ENCODE results near the gene SULT1C3.

DNA sequence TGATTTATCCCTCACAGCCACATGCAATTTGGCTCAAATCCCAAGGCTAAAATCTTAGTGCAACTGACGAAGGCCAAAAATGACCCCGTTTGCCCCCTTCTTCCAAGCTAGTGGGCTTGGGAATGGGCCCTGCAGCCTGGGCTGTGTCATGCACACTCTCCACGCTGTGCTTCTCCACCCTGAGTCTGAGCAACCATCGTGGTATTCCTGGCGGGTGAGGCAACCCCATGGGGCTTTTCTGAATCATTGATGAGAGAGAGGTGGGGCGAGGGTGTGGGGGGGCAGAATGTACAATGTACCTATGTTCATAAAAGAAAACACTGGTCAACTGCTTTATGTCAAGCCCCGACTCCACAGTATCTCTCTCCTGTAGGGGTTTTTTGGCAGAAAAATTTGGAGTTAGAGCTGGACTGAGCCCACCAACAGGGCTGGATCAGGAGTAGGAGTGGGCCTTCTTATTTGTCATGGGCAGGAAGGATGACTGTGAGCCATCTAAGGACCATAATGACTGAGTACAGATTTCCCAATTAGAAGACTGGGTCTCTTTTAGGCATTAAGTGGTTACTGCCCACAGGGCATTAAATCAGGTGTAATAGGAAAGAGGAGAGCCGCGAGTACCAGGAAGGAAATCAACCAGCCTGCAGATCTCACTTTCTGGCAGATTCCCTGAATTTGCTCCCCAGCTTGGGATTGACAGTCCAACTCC, 57.8 kb downstream of the SULT1C3 start:
- TF ChIP-seq POLR2A (IDR thresholded peaks at IDR 0.05; ENCODE audit: low read depth), result no peak
- TF ChIP-seq, protein P1, sequence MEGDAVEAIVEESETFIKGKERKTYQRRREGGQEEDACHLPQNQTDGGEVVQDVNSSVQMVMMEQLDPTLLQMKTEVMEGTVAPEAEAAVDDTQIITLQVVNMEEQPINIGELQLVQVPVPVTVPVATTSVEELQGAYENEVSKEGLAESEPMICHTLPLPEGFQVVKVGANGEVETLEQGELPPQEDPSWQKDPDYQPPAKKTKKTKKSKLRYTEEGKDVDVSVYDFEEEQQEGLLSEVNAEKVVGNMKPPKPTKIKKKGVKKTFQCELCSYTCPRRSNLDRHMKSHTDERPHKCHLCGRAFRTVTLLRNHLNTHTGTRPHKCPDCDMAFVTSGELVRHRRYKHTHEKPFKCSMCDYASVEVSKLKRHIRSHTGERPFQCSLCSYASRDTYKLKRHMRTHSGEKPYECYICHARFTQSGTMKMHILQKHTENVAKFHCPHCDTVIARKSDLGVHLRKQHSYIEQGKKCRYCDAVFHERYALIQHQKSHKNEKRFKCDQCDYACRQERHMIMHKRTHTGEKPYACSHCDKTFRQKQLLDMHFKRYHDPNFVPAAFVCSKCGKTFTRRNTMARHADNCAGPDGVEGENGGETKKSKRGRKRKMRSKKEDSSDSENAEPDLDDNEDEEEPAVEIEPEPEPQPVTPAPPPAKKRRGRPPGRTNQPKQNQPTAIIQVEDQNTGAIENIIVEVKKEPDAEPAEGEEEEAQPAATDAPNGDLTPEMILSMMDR (IDR thresholded peaks at IDR 0.05), result no peak
- TF ChIP-seq EP300 (IDR thresholded peaks at IDR 0.05), result no peak
- no peak for TF ChIP-seq POLR2AphosphoS5 (IDR thresholded peaks at IDR 0.05)

All from esophagus muscularis mucosa (tissue), 4 donors.